Measurements from ENCODE around the gene IFI27L1.

The IFI27L1 gene

GRCh38 chr14:94037954-94038353 lies 43.2 kb upstream of the IFI27L1 start:
- no CpG with 5 or more reads among the region's 9 CpGs for WGBS (ENCODE audit: extremely low coverage, insufficient coverage, insufficient read length)
- H3K23ac ChIP-seq (ENCODE audit: low read length), result no peak overlapping the region
- H3K18ac ChIP-seq (ENCODE audit: low read length), result no peak overlapping the region
- H3K79me2 ChIP-seq (ENCODE audit: control insufficient read depth, insufficient read depth, low read length, poor library complexity), result no peaks in the 10 kb centered on the region
- no peak overlapping the region for H3K14ac ChIP-seq (ENCODE audit: low read length)
- H3K4ac ChIP-seq (ENCODE audit: low read depth, low read length), result no peak overlapping the region
- DNase-seq, result no peak
- H3K4me2 ChIP-seq (ENCODE audit: low read length), result no peak overlapping the region
- H2BK12ac ChIP-seq (ENCODE audit: low read length), result no peak overlapping the region
- H3K36me3 ChIP-seq (ENCODE audit: control insufficient read depth in 1 of 2, insufficient read depth in 2 of 2, low read length in 2 of 2), result peaks cover 2 to 11% of the 10 kb centered on the region in 2 experiments
- H3K27me3 ChIP-seq (ENCODE audit: insufficient read depth, low read length), result no peaks in the 10 kb centered on the region
- H3K4me3 ChIP-seq (ENCODE audit: low read depth, low read length), result no peak overlapping the region
- no peak overlapping the region for H2BK120ac ChIP-seq (ENCODE audit: insufficient read depth, low read length, poor library complexity)
- H3K9ac ChIP-seq (ENCODE audit: low read length), result no peak overlapping the region
- H4K91ac ChIP-seq (ENCODE audit: low read depth, low read length), result no peak overlapping the region
- no peak overlapping the region for H2BK5ac ChIP-seq (ENCODE audit: low read depth, low read length, poor library complexity)
- peaks cover 1% of the 10 kb centered on the region for H3K9me3 ChIP-seq (ENCODE audit: insufficient read depth, low read depth, low read length)
- H4K8ac ChIP-seq (ENCODE audit: low read depth, low read length), result no peak overlapping the region
- H3K4me1 ChIP-seq (ENCODE audit: control insufficient read depth in 1 of 2, insufficient read depth in 2 of 2, low read length in 2 of 2), result no peaks in the 10 kb centered on the region
- no peak overlapping the region for H4K12ac ChIP-seq (ENCODE audit: low read depth, low read length)
- no peak overlapping the region for H3K27ac ChIP-seq (ENCODE audit: low read depth, low read length)
- no peak overlapping the region for H2AK5ac ChIP-seq (ENCODE audit: low read length)
- no peaks in the 10 kb centered on the region for H3K79me1 ChIP-seq (ENCODE audit: low read length)
- no peak overlapping the region for H2AFZ ChIP-seq (ENCODE audit: insufficient read depth, low read length, poor library complexity)

- Histone ChIP-seq H3K27me3 (ENCODE audit: insufficient read depth, low read length) (no peaks in the 10 kb centered on the region), H3K23ac (ENCODE audit: low read length) (no peak overlapping the region), H3K14ac (ENCODE audit: low read length) (no peak overlapping the region), H3K79me1 (ENCODE audit: low read length) (no peaks in the 10 kb centered on the region), H3K79me2 (ENCODE audit: control insufficient read depth, insufficient read depth, low read length, poor library complexity) (no peaks in the 10 kb centered on the region), H4K8ac (ENCODE audit: low read depth, low read length) (no peak overlapping the region), H3K9ac (ENCODE audit: low read length) (no peak overlapping the region), H3K4me2 (ENCODE audit: low read length) (no peak overlapping the region), H2AFZ (ENCODE audit: insufficient read depth, low read length, poor library complexity) (no peak overlapping the region), H3K27ac (ENCODE audit: low read depth, low read length) (no peak overlapping the region), H3K36me3 (ENCODE audit: control insufficient read depth in 1 of 2, insufficient read depth in 2 of 2, low read length in 2 of 2) (peaks cover 5 to 15% of the 10 kb centered on the region in 2 experiments), H4K91ac (ENCODE audit: low read depth, low read length) (no peak overlapping the region), H3K4me1 (ENCODE audit: control insufficient read depth in 1 of 2, insufficient read depth in 2 of 2, low read length in 2 of 2) (no peaks in the 10 kb centered on the region), H3K18ac (ENCODE audit: low read length) (no peak overlapping the region), H3K9me3 (ENCODE audit: insufficient read depth, low read depth, low read length) (peaks cover 1% of the 10 kb centered on the region), H2BK12ac (ENCODE audit: low read length) (no peak overlapping the region), H4K12ac (ENCODE audit: low read depth, low read length) (no peak overlapping the region), H3K4me3 (ENCODE audit: low read depth, low read length) (no peak overlapping the region), H3K4ac (ENCODE audit: low read depth, low read length) (no peak overlapping the region), H2BK5ac (ENCODE audit: low read depth, low read length, poor library complexity) (no peak overlapping the region), H2BK120ac (ENCODE audit: insufficient read depth, low read length, poor library complexity) (no peak overlapping the region), H2AK5ac (ENCODE audit: low read length) (no peak overlapping the region)
- WGBS (ENCODE audit: extremely low coverage, insufficient coverage, insufficient read length), result no CpG with 5 or more reads among the region's 7 CpGs
- DNase-seq, result no peak
Measured at GRCh38 chr14:94038510-94038909, 42.6 kb upstream of the IFI27L1 start.

- no peak overlapping the region for H4K12ac ChIP-seq (ENCODE audit: low read depth, low read length)
- H3K4ac ChIP-seq (ENCODE audit: low read depth, low read length), result no peak overlapping the region
- H3K4me3 ChIP-seq (ENCODE audit: low read depth, low read length), result no peak overlapping the region
- no peak for DNase-seq
- H4K8ac ChIP-seq (ENCODE audit: low read depth, low read length), result no peak overlapping the region
- H2BK5ac ChIP-seq (ENCODE audit: low read depth, low read length, poor library complexity), result no peak overlapping the region
- no peak overlapping the region for H3K18ac ChIP-seq (ENCODE audit: low read length)
- no peaks in the 10 kb centered on the region for H3K79me1 ChIP-seq (ENCODE audit: low read length)
- H3K36me3 ChIP-seq (ENCODE audit: control insufficient read depth in 1 of 2, insufficient read depth in 2 of 2, low read length in 2 of 2), result peaks cover 11 to 21% of the 10 kb centered on the region in 2 experiments
- H3K23ac ChIP-seq (ENCODE audit: low read length), result no peak overlapping the region
- no peak overlapping the region for H2BK12ac ChIP-seq (ENCODE audit: low read length)
- H3K79me2 ChIP-seq (ENCODE audit: control insufficient read depth, insufficient read depth, low read length, poor library complexity), result no peaks in the 10 kb centered on the region
- no peak overlapping the region for H3K4me2 ChIP-seq (ENCODE audit: low read length)
- H3K9ac ChIP-seq (ENCODE audit: low read length), result no peak overlapping the region
- H4K91ac ChIP-seq (ENCODE audit: low read depth, low read length), result no peak overlapping the region
- no peaks in the 10 kb centered on the region for H3K4me1 ChIP-seq (ENCODE audit: control insufficient read depth in 1 of 2, insufficient read depth in 2 of 2, low read length in 2 of 2)
- no CpG with 5 or more reads among the region's 11 CpGs for WGBS (ENCODE audit: extremely low coverage, insufficient coverage, insufficient read length)
- no peaks in the 10 kb centered on the region for H3K27me3 ChIP-seq (ENCODE audit: insufficient read depth, low read length)
- H2AK5ac ChIP-seq (ENCODE audit: low read length), result no peak overlapping the region
- H2AFZ ChIP-seq (ENCODE audit: insufficient read depth, low read length, poor library complexity), result no peak overlapping the region
- H3K14ac ChIP-seq (ENCODE audit: low read length), result no peak overlapping the region
- H2BK120ac ChIP-seq (ENCODE audit: insufficient read depth, low read length, poor library complexity), result no peak overlapping the region
- H3K9me3 ChIP-seq (ENCODE audit: insufficient read depth, low read depth, low read length), result peaks cover 1% of the 10 kb centered on the region
- no peak overlapping the region for H3K27ac ChIP-seq (ENCODE audit: low read depth, low read length)
Measured at GRCh38 chr14:94038921-94039629, 42.0 kb upstream of the IFI27L1 start.

- Histone ChIP-seq H3K79me1 (ENCODE audit: low read length) (no peaks in the 10 kb centered on the region), H3K4me1 (ENCODE audit: control insufficient read depth in 1 of 2, insufficient read depth in 2 of 2, low read length in 2 of 2) (no peaks in the 10 kb centered on the region), H2BK5ac (ENCODE audit: low read depth, low read length, poor library complexity) (no peak overlapping the region), H3K9ac (ENCODE audit: low read length) (no peak overlapping the region), H3K27ac (ENCODE audit: low read depth, low read length) (no peak overlapping the region), H3K9me3 (ENCODE audit: insufficient read depth, low read depth, low read length) (peaks cover 1% of the 10 kb centered on the region), H2AK5ac (ENCODE audit: low read length) (no peak overlapping the region), H4K12ac (ENCODE audit: low read depth, low read length) (no peak overlapping the region), H3K79me2 (ENCODE audit: control insufficient read depth, insufficient read depth, low read length, poor library complexity) (no peaks in the 10 kb centered on the region), H3K36me3 (ENCODE audit: control insufficient read depth in 1 of 2, insufficient read depth in 2 of 2, low read length in 2 of 2) (peaks cover 21 to 28% of the 10 kb centered on the region in 2 experiments), H3K18ac (ENCODE audit: low read length) (no peak overlapping the region), H3K23ac (ENCODE audit: low read length) (no peak overlapping the region), H3K4me3 (ENCODE audit: low read depth, low read length) (no peak overlapping the region), H3K14ac (ENCODE audit: low read length) (no peak overlapping the region), H4K8ac (ENCODE audit: low read depth, low read length) (no peak overlapping the region), H2BK12ac (ENCODE audit: low read length) (no peak overlapping the region), H2BK120ac (ENCODE audit: insufficient read depth, low read length, poor library complexity) (no peak overlapping the region), H3K4ac (ENCODE audit: low read depth, low read length) (no peak overlapping the region), H3K4me2 (ENCODE audit: low read length) (no peak overlapping the region), H2AFZ (ENCODE audit: insufficient read depth, low read length, poor library complexity) (no peak overlapping the region), H4K91ac (ENCODE audit: low read depth, low read length) (no peak overlapping the region), H3K27me3 (ENCODE audit: insufficient read depth, low read length) (no peaks in the 10 kb centered on the region)
- WGBS (ENCODE audit: extremely low coverage, insufficient coverage, insufficient read length), result no CpG with 5 or more reads among the region's 5 CpGs
- DNase-seq, result no peak
Measured at GRCh38 chr14:94040247-94040646, 40.9 kb upstream of the IFI27L1 start.

Measured in trophoblast cell (in vitro differentiated cells and primary cell).